Thoracic aorta (tissue), 2 donors: ENCODE results near the gene DACH1. TPM values are rescaled to one million over a fixed set of nuclear protein-coding genes. Genes with fewer than 3 reads are reported as not detected.

Source experiments
- ATAC-seq: fragments of 150-250 bp; one replicate; pipeline ENCODE4 v1.8.0; 2017; ENCODE audit warnings: low read depth; ENCODE audit not compliant: insufficient number of reproducible peaks, low FRiP score
- DNase-seq: peaks from one replicate; pipeline ENCODE4 v3.0.0-alpha.2; 2020; ENCODE audit warnings: low spot score
- H3K27ac ChIP-seq, 2 donors: fragments of 200-600 bp; sonication (generic); 1 replicate in 1 of 2; 2 replicates in 1 of 2; pipeline ENCODE4 v1.5.1; 2016; ENCODE audit warnings: mild to moderate bottlenecking in 2 of 2, moderate library complexity in 2 of 2
- H3K27me3 ChIP-seq: fragments of 200-600 bp; sonication (generic); replicated peaks from 2 replicates; pipeline ENCODE4 v1.6.0; 2016; ENCODE audit warnings: mild to moderate bottlenecking; ENCODE audit not compliant: insufficient read depth
- H3K36me3 ChIP-seq: fragments of 200-600 bp; sonication (generic); one replicate; pipeline ENCODE4 v1.5.1; 2016
- H3K4me1 ChIP-seq, 2 donors: fragments of 200-600 bp; sonication (generic); 1 replicate in 1 of 2; 2 replicates in 1 of 2; pipeline versions ENCODE4 v1.5.1 to v1.6.0; 2016; ENCODE audit warnings: low read depth in 2 of 2, mild to moderate bottlenecking in 1 of 2; ENCODE audit not compliant: control insufficient read depth in 1 of 2
- H3K4me3 ChIP-seq: fragments of 200-600 bp; sonication (generic); 2 replicates; pipeline ENCODE4 v1.5.1; 2016; ENCODE audit warnings: mild to moderate bottlenecking
- H3K9me3 ChIP-seq: fragments of 200-600 bp; sonication (generic); 2 replicates; pipeline ENCODE4 v1.5.1; 2016
- total RNA-seq, 2 donors: library from RNA; depleted of rRNA; stranded (reverse); fragments of >200 nt; gene quantifications; one replicate each; pipeline versions ENCODE4 v1.1.0 to v1.2.3, GENCODE V29; 2016
- TF ChIP-seq, protein P1 (sequence below): fragments of 200-600 bp; sonication (generic); IDR thresholded peaks from one replicate; pipeline ENCODE4 v1.5.1; 2019; ENCODE audit warnings: antibody characterized with exemption

DACH1 gene
- total RNA-seq, 2 donors from 2014 or later: 0.14 to 1.3 TPM

DNA sequence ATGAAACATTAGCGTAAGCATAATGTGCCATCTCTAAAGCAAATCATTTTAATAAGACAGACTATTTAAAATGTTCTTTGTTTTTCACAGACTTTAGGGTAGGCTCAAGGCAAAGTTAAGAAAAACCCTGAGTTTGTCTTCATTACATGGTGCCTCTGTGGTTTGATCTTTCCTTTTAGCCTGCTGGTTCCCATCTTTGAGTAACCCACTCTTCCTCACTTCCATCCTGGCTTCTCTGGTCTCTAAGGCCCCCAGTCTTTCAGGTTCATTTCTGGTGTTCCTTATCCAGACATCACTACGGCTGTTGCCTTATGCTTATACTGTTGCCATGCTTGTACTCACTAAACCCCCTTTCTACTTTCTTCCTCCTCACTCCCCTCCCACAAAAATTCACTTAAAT, 38.4 kb downstream of the DACH1 start:
- DNase-seq: no peak
- ATAC-seq: no peak
- Histone ChIP-seq H3K27me3 (no peaks in the 10 kb centered on the region), H3K9me3 (no peaks in the 10 kb centered on the region), H3K36me3 (no peaks in the 10 kb centered on the region), H3K27ac (no peak overlapping the region), H3K4me1 (no peaks in the 10 kb centered on the region), H3K4me3 (no peak overlapping the region)
- TF ChIP-seq, protein P1, sequence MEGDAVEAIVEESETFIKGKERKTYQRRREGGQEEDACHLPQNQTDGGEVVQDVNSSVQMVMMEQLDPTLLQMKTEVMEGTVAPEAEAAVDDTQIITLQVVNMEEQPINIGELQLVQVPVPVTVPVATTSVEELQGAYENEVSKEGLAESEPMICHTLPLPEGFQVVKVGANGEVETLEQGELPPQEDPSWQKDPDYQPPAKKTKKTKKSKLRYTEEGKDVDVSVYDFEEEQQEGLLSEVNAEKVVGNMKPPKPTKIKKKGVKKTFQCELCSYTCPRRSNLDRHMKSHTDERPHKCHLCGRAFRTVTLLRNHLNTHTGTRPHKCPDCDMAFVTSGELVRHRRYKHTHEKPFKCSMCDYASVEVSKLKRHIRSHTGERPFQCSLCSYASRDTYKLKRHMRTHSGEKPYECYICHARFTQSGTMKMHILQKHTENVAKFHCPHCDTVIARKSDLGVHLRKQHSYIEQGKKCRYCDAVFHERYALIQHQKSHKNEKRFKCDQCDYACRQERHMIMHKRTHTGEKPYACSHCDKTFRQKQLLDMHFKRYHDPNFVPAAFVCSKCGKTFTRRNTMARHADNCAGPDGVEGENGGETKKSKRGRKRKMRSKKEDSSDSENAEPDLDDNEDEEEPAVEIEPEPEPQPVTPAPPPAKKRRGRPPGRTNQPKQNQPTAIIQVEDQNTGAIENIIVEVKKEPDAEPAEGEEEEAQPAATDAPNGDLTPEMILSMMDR: no peak

DNA sequence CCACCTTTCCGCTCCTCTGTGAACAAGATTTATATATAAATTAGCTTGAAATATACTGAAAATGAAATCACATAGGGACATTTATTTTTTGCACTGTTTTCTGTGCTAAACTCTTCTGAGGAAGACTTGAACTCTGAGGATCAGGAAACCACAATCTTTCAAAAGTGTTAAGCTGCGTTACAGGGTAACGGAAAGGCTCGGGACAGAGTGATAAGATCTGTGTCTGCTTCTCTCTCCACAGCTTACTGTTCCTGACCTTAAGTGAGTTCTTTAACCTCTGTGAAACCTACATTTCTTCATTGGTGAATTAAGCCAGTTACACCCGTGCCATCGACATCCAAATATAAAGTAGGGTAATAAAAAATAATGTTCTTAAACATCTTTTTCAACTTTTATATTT, 38.9 kb downstream of the DACH1 start:
- TF ChIP-seq, protein P1: no peak
- Histone ChIP-seq H3K36me3 (no peaks in the 10 kb centered on the region), H3K4me1 (no peaks in the 10 kb centered on the region), H3K27me3 (no peaks in the 10 kb centered on the region), H3K4me3 (no peak overlapping the region), H3K9me3 (no peaks in the 10 kb centered on the region), H3K27ac (no peak overlapping the region)
- no peak for DNase-seq
- ATAC-seq: no peak

DNA sequence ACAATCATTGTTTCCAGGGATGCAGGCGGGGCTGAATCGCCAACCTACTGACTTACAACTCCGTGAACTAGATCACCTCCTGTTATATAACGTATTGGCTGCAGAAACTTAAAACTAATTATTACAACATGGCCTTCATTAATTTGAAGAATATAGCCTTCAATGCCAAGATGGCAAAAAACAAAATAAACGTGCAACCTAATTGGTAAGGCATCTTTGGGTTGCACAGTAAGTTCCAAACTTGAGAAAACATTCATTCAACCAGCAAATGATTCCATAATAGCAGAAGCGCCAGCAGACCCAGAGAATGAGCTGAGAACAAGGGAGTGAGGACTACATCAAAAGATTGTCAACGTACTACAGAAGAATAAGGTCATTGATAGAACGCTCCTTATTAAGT, 39.8 kb downstream of the DACH1 start:
- no peak overlapping the region for H3K27ac ChIP-seq
- H3K9me3 ChIP-seq: no peaks in the 10 kb centered on the region
- ATAC-seq (no peak), DNase-seq (no peak)
- no peaks in the 10 kb centered on the region for H3K27me3 ChIP-seq
- H3K4me3 ChIP-seq: no peak overlapping the region
- no peaks in the 10 kb centered on the region for H3K4me1 ChIP-seq
- TF ChIP-seq, protein P1: no peak
- H3K36me3 ChIP-seq: no peaks in the 10 kb centered on the region

DNA sequence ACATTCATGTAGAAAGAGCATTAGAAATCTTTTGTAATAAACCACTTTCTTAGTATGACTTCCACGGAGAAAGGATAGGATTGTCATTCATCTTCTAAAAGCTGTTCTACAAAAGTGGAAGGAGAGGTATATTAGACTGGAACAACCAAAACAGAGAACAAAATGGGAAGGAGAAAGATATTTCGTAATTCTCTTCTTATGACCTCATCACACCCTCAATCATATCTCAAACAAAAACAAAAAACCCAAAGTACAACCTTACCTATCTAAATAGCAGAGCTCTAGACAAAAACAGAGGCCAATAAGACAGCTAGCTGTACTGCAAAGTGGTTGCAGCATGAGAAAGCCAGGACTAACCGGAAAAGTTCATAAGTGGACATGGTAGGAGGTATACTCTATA, 46.3 kb downstream of the DACH1 start:
- Histone ChIP-seq H3K4me1 (no peaks in the 10 kb centered on the region), H3K4me3 (no peak overlapping the region), H3K36me3 (no peaks in the 10 kb centered on the region), H3K27ac (no peak overlapping the region), H3K27me3 (no peaks in the 10 kb centered on the region), H3K9me3 (no peaks in the 10 kb centered on the region)
- DNase-seq (no peak), ATAC-seq (no peak)
- TF ChIP-seq, protein P1: no peak

DNA sequence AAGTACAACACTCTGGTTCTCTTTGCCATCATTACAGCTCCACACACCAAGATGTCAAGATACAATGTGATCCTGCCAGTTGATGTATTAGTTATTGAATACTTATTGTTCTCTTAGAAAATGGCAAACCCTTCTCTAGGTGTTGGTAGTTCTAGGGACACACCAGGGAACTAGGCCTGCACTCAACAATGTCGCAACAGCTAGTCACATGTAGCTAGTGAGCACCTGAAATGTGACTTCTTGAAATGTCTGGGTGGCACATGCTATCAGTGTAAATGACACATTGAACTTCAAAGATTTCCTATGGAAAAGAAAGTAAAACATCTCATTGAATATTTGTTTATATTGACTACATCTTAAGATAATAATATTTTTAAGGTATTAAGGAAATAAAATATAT, 49.7 kb downstream of the DACH1 start:
- H3K27me3 ChIP-seq: no peaks in the 10 kb centered on the region
- no peaks in the 10 kb centered on the region for H3K36me3 ChIP-seq
- DNase-seq: no peak
- H3K4me3 ChIP-seq: no peak overlapping the region
- no peaks in the 10 kb centered on the region for H3K9me3 ChIP-seq
- no peaks in the 10 kb centered on the region for H3K4me1 ChIP-seq
- no peak for ATAC-seq
- TF ChIP-seq, protein P1: no peak
- H3K27ac ChIP-seq: no peak overlapping the region
